Lower lobe of right lung (tissue), 2 donors: ENCODE measurements around the gene CLEC12A. TPM values are rescaled to one million over a fixed set of nuclear protein-coding genes. Genes with fewer than 3 reads are reported as not detected.

Experiments
- ATAC-seq, 2 donors: fragments of 200-7000 bp; cut with Tn5 transposase; one replicate each; pipeline ENCODE4 v1.9.1; 2020 to 2022; ENCODE audit warnings: mild to moderate bottlenecking in 2 of 2, moderate library complexity in 2 of 2
- DNase-seq: peaks from one replicate; pipeline ENCODE4 v3.0.0-alpha.2; 2020
- H3K27ac ChIP-seq: fragments of 200-600 bp; one replicate; pipeline ENCODE4 v1.8.0; 2022
- H3K27me3 ChIP-seq: fragments of 200-600 bp; one replicate; pipeline ENCODE4 v1.8.0; 2022; ENCODE audit warnings: low read depth
- H3K36me3 ChIP-seq: fragments of 200-600 bp; one replicate; pipeline ENCODE4 v1.8.0; 2022; ENCODE audit warnings: mild to moderate bottlenecking
- H3K4me1 ChIP-seq: fragments of 200-600 bp; one replicate; pipeline ENCODE4 v1.8.0; 2022
- H3K4me3 ChIP-seq: fragments of 200-600 bp; one replicate; pipeline ENCODE4 v1.8.0; 2022; ENCODE audit warnings: mild to moderate bottlenecking
- H3K9me3 ChIP-seq: fragments of 200-600 bp; one replicate; pipeline ENCODE4 v1.8.0; 2022
- intact Hi-C: fragments of 100-400 bp; cut with DNase I; formaldehyde crosslinking; loops from one replicate; pipeline ENCODE4 v1.11.0; 2022
- total RNA-seq: library from RNA; stranded (reverse); fragmentation: NEBNext Ultra II Directional; extraction: Animal tissue kit (Norgen Biotek cat#: 25700); gene quantifications from one replicate; pipeline ENCODE4 v1.2.1, GENCODE V29; 2021
- TF ChIP-seq, protein P1 (sequence below): fragments of 200-600 bp; IDR thresholded peaks from one replicate; pipeline ENCODE4 v1.8.0; 2022; ENCODE audit warnings: antibody characterized with exemption, mild to moderate bottlenecking
- donor health status: DM: no; HTN: yes; CAD: no; lungs with severe emphysema.

CLEC12A gene
- total RNA-seq, 1 donor from 2014 or later: 88.3 TPM

- peaks cover 3% of the 10 kb centered on the region for H3K27me3 ChIP-seq
- intact Hi-C loops: no loop called here
- no peak overlapping the region for H3K4me3 ChIP-seq
- ATAC-seq (no peak), DNase-seq (no peak)
- no peaks in the 10 kb centered on the region for H3K4me1 ChIP-seq
- no peaks in the 10 kb centered on the region for H3K36me3 ChIP-seq
- no peaks in the 10 kb centered on the region for H3K9me3 ChIP-seq
- TF ChIP-seq, protein P1, sequence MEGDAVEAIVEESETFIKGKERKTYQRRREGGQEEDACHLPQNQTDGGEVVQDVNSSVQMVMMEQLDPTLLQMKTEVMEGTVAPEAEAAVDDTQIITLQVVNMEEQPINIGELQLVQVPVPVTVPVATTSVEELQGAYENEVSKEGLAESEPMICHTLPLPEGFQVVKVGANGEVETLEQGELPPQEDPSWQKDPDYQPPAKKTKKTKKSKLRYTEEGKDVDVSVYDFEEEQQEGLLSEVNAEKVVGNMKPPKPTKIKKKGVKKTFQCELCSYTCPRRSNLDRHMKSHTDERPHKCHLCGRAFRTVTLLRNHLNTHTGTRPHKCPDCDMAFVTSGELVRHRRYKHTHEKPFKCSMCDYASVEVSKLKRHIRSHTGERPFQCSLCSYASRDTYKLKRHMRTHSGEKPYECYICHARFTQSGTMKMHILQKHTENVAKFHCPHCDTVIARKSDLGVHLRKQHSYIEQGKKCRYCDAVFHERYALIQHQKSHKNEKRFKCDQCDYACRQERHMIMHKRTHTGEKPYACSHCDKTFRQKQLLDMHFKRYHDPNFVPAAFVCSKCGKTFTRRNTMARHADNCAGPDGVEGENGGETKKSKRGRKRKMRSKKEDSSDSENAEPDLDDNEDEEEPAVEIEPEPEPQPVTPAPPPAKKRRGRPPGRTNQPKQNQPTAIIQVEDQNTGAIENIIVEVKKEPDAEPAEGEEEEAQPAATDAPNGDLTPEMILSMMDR: no peak
- H3K27ac ChIP-seq: no peak overlapping the region
Measured at GRCh38 chr12:9941838-9942237, 29.4 kb upstream of the CLEC12A start.

DNA sequence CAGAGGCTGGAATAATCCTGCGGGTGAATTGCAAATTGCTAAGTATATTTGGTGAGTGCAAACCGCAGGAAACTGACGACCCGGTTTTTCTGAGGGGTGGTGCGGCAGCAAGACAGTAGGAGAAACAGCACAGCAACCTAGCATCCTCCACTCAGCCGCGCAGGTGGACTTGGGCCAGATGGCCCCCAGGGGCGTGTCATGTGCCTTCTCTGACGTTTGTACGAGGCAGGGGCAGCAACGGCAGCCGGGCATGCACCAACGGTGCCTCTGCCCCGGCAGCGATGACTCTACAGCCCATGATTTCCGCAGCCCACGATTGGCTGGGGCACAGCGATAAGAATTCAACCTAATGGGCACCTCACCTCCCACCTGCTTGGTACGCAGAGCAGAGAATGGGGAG is 28.0 kb upstream of the CLEC12A start:
- H3K36me3 ChIP-seq: no peaks in the 10 kb centered on the region
- no peaks in the 10 kb centered on the region for H3K4me1 ChIP-seq
- H3K27me3 ChIP-seq: peaks cover 3% of the 10 kb centered on the region
- no peak overlapping the region for H3K4me3 ChIP-seq
- ATAC-seq (no peak), DNase-seq (peak; percentile 42)
- no peaks in the 10 kb centered on the region for H3K9me3 ChIP-seq
- TF ChIP-seq, protein P1: no peak
- intact Hi-C loops: no loop called here
- no peak overlapping the region for H3K27ac ChIP-seq

DNA sequence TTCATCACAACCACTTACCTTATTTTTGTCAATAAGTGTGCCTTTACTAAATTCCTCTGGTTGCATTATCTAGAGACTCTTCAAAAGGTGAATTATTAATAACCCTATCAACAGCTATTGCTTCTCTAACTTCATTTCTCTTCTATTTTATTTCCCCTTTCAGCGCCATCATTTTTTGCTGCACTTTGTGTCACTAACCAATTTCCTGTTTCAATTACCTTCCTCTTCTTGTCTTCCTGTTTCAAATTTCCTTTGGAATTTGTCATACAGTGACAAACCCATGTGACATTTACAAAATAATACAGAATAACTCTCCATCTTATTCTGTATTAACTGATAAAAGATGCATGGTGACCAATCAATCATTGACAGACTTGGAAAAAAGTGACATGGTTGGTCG is 26.8 kb upstream of the CLEC12A start:
- Histone ChIP-seq H3K4me1 (peaks cover 8% of the 10 kb centered on the region), H3K27me3 (peaks cover 3% of the 10 kb centered on the region), H3K9me3 (no peaks in the 10 kb centered on the region), H3K27ac (no peak overlapping the region), H3K36me3 (no peaks in the 10 kb centered on the region), H3K4me3 (no peak overlapping the region)
- intact Hi-C loops: no loop called here
- DNase-seq (no peak), ATAC-seq (peak in 1 of 2 donors; percentile 23)
- TF ChIP-seq, protein P1: no peak

DNA sequence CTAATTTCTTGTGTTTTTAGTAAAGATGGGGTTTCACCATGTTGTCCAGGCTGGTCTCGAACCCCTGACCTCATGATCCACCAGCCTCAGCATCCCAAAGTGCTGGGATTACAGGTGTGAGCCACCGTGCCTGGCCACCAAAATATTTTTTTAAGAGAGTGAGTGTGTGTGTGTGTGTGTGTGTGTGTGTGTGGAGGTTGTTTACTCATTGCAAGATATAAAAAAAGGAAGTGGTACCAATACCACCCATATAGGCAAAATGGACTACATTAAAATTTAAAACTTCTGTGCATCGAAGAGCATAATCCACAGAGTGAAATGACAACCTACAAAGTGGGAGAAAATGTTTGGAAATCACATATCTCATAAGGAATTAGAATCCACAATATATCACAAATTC is 23.5 kb upstream of the CLEC12A start:
- ATAC-seq (no peak), DNase-seq (no peak)
- Histone ChIP-seq H3K9me3 (no peaks in the 10 kb centered on the region), H3K36me3 (no peaks in the 10 kb centered on the region), H3K4me1 (peaks cover 8% of the 10 kb centered on the region), H3K4me3 (no peak overlapping the region), H3K27ac (no peak overlapping the region), H3K27me3 (peaks cover 3% of the 10 kb centered on the region)
- TF ChIP-seq, protein P1: no peak
- intact Hi-C loops: no loop called here

GRCh38 chr12:9948606-9949296 is 22.5 kb upstream of the CLEC12A start:
- peak overlapping the region; percentile 10 for H3K27ac ChIP-seq
- DNase-seq (no peak), ATAC-seq (peak in 1 of 2 donors; percentile 62)
- no peak overlapping the region for H3K4me3 ChIP-seq
- H3K36me3 ChIP-seq: no peaks in the 10 kb centered on the region
- intact Hi-C loops: no loop called here
- H3K4me1 ChIP-seq: peaks cover 8% of the 10 kb centered on the region
- peaks cover 3% of the 10 kb centered on the region for H3K27me3 ChIP-seq
- TF ChIP-seq, protein P1: no peak
- H3K9me3 ChIP-seq: no peaks in the 10 kb centered on the region
